ENCODE results near the gene PPP1R2.

DNA sequence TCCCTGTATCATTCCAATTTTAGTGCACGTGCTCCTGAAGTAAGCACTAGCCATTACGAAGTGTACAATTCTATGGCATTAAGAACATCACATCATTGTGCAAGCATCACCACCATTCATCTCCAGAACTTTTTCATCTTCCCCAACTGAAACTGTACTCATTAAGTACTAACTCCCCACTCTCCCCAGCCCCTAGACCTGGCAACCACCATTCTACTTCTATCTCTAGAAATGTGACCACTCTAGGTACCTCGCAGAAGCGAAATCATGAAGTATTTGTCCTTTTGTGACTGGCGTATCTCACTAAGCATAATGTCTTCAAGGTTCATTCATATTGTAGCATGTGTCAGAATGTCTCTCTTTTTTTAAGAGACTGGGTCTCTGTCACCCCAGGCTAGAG is 11.4 kb downstream of the PPP1R2 start:
- TF ChIP-seq, protein P1, sequence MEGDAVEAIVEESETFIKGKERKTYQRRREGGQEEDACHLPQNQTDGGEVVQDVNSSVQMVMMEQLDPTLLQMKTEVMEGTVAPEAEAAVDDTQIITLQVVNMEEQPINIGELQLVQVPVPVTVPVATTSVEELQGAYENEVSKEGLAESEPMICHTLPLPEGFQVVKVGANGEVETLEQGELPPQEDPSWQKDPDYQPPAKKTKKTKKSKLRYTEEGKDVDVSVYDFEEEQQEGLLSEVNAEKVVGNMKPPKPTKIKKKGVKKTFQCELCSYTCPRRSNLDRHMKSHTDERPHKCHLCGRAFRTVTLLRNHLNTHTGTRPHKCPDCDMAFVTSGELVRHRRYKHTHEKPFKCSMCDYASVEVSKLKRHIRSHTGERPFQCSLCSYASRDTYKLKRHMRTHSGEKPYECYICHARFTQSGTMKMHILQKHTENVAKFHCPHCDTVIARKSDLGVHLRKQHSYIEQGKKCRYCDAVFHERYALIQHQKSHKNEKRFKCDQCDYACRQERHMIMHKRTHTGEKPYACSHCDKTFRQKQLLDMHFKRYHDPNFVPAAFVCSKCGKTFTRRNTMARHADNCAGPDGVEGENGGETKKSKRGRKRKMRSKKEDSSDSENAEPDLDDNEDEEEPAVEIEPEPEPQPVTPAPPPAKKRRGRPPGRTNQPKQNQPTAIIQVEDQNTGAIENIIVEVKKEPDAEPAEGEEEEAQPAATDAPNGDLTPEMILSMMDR (IDR thresholded peaks at IDR 0.05 in 8 of 11, conservative IDR thresholded peaks at IDR 0.05 in 3 of 11): no peak
- TF ChIP-seq POLR2AphosphoS5 (IDR thresholded peaks at IDR 0.05): no peak

All from spleen (tissue), 7 donors.